Prostate gland (tissue), 2 donors: ENCODE data around the gene CARS2. TPM values are rescaled to one million over a fixed set of nuclear protein-coding genes. Genes with fewer than 3 reads are reported as not detected.
"Not testable (repeated sequence)": the region's sequence is repeated elsewhere in the genome, so short reads cannot be mapped to it uniquely, and the experiment has no call there.

Source experiments
- DNase-seq: peaks from one replicate; pipeline ENCODE4 v3.0.0-alpha.2; 2019; ENCODE audit warnings: low spot score
- H3K27ac ChIP-seq, 2 donors: fragments of 200-600 bp; sonication (generic); 2 replicates each; pipeline ENCODE4 v1.5.1; 2017 to 2019
- H3K27me3 ChIP-seq: fragments of 200-600 bp; sonication (generic); replicated peaks from 2 replicates; pipeline ENCODE4 v1.5.1; 2019; ENCODE audit not compliant: insufficient read depth
- H3K36me3 ChIP-seq, 2 donors: fragments of 200-600 bp; sonication (generic); 1 replicate in 1 of 2; 2 replicates in 1 of 2; pipeline versions ENCODE4 v1.5.1 to v1.8.1; 2017 to 2019
- H3K4me1 ChIP-seq: fragments of 200-600 bp; sonication (generic); replicated peaks from 2 replicates; pipeline ENCODE4 v1.5.1; 2019
- H3K4me3 ChIP-seq, 2 donors: fragments of 200-600 bp; sonication (generic); 2 replicates each; pipeline ENCODE4 v1.5.1; 2017 to 2019
- H3K9me3 ChIP-seq: fragments of 200-600 bp; sonication (generic); 2 replicates; pipeline ENCODE4 v1.5.1; 2017
- POLR2A ChIP-seq: fragments of 450-650 bp; IDR thresholded peaks from one replicate; pipeline ENCODE4 v1.6.1; 2016; ENCODE audit warnings: antibody characterized with exemption, mild to moderate bottlenecking
- POLR2AphosphoS5 ChIP-seq: sonication (generic); formaldehyde crosslinking; IDR thresholded peaks from one replicate; pipeline ENCODE4 v1.6.1; 2017; ENCODE audit warnings: antibody characterized with exemption
- WGBS: methylation state at CpG from one replicate; pipeline ENCODE4 v1.1.5; 2018; 5-methylcytosine and 5-hydroxymethylcytosine counted together
- intact Hi-C: fragments of 100-400 bp; cut with DNase I; formaldehyde crosslinking; loops from one replicate; pipeline ENCODE4 v1.14.2; 2022
- total RNA-seq, 2 donors: library from RNA; depleted of rRNA; stranded (reverse); fragments of >200 nt; gene quantifications; one replicate each; pipeline ENCODE4 v1.1.0, GENCODE V29; 2016
- TF ChIP-seq, protein P1 (sequence below), 4 experiments: fragments of 200-600 bp in 2 of 4; fragments of 450-650 bp in 2 of 4; sonication (generic) in 2 of 4; IDR thresholded peaks; 1 replicate in 3 of 4; 2 replicates in 1 of 4; pipeline ENCODE4 v1.5.1; 2016 to 2019; ENCODE audit warnings: antibody characterized with exemption in 4 of 4, mild to moderate bottlenecking in 2 of 4, moderate library complexity in 2 of 4

Gene CARS2
- total RNA-seq, 2 donors from 2014 or later: 40.5 to 85.5 TPM

GRCh38 chr13:110663491-110663890 is 42.4 kb downstream of the CARS2 start:
- H3K4me1 ChIP-seq: no peaks in the 10 kb centered on the region
- TF ChIP-seq, protein P1, sequence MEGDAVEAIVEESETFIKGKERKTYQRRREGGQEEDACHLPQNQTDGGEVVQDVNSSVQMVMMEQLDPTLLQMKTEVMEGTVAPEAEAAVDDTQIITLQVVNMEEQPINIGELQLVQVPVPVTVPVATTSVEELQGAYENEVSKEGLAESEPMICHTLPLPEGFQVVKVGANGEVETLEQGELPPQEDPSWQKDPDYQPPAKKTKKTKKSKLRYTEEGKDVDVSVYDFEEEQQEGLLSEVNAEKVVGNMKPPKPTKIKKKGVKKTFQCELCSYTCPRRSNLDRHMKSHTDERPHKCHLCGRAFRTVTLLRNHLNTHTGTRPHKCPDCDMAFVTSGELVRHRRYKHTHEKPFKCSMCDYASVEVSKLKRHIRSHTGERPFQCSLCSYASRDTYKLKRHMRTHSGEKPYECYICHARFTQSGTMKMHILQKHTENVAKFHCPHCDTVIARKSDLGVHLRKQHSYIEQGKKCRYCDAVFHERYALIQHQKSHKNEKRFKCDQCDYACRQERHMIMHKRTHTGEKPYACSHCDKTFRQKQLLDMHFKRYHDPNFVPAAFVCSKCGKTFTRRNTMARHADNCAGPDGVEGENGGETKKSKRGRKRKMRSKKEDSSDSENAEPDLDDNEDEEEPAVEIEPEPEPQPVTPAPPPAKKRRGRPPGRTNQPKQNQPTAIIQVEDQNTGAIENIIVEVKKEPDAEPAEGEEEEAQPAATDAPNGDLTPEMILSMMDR (IDR thresholded peaks at IDR 0.05): no peak
- no peak for TF ChIP-seq POLR2A
- no peak for TF ChIP-seq POLR2AphosphoS5
- no peaks in the 10 kb centered on the region for H3K27me3 ChIP-seq
- DNase-seq: no peak
- no peak overlapping the region for H3K27ac ChIP-seq
- 82% methylated on average over 7 of the region's 7 CpGs for WGBS
- intact Hi-C loops: no loop called here
- H3K9me3 ChIP-seq: no peaks in the 10 kb centered on the region
- no peak overlapping the region for H3K4me3 ChIP-seq
- no peaks in the 10 kb centered on the region for H3K36me3 ChIP-seq

GRCh38 chr13:110662777-110663443 is 43.0 kb downstream of the CARS2 start:
- Histone ChIP-seq H3K36me3 (no peaks in the 10 kb centered on the region), H3K4me3 (no peak overlapping the region), H3K27ac (no peak overlapping the region), H3K9me3 (no peaks in the 10 kb centered on the region), H3K27me3 (no peaks in the 10 kb centered on the region), H3K4me1 (no peaks in the 10 kb centered on the region)
- TF ChIP-seq POLR2AphosphoS5 (no peak), POLR2A (no peak)
- TF ChIP-seq, protein P1 (IDR thresholded peaks at IDR 0.05): no peak
- WGBS: 93% methylated on average over 16 of the region's 16 CpGs
- intact Hi-C loops: no loop called here
- no peak for DNase-seq

GRCh38 chr13:110662091-110662490 is 43.8 kb downstream of the CARS2 start:
- TF ChIP-seq POLR2A: no peak
- TF ChIP-seq, protein P1 (IDR thresholded peaks at IDR 0.05): no peak
- TF ChIP-seq POLR2AphosphoS5: no peak
- H3K27ac ChIP-seq: no peak overlapping the region
- WGBS: 97% methylated on average over 25 of the region's 25 CpGs
- no peaks in the 10 kb centered on the region for H3K36me3 ChIP-seq
- no peaks in the 10 kb centered on the region for H3K9me3 ChIP-seq
- H3K4me3 ChIP-seq: no peak overlapping the region
- intact Hi-C loops: no loop called here
- no peak for DNase-seq
- no peaks in the 10 kb centered on the region for H3K4me1 ChIP-seq
- no peaks in the 10 kb centered on the region for H3K27me3 ChIP-seq

- no peaks in the 10 kb centered on the region for H3K27me3 ChIP-seq
- 96% methylated on average over 3 of the region's 3 CpGs for WGBS
- H3K36me3 ChIP-seq: no peaks in the 10 kb centered on the region
- no peaks in the 10 kb centered on the region for H3K4me1 ChIP-seq
- H3K4me3 ChIP-seq: no peak overlapping the region
- no peak overlapping the region for H3K27ac ChIP-seq
- no peak for DNase-seq
- intact Hi-C loops: no loop called here
- no peak for TF ChIP-seq POLR2AphosphoS5
- no peaks in the 10 kb centered on the region for H3K9me3 ChIP-seq
These were observed 44.7 kb downstream of the CARS2 start for GRCh38 chr13:110661256-110661655.

- DNase-seq, H3K4me1 ChIP-seq, H3K4me3 ChIP-seq, H3K9me3 ChIP-seq, H3K36me3 ChIP-seq, H3K27ac ChIP-seq, intact Hi-C loops, H3K27me3 ChIP-seq: not testable (repeated sequence)
- WGBS: 91% methylated on average over 6 of the region's 6 CpGs
These were observed 47.6 kb downstream of the CARS2 start for GRCh38 chr13:110658218-110658911.

GRCh38 chr13:110657196-110657595 is 48.7 kb downstream of the CARS2 start:
- no peak for DNase-seq
- no peak overlapping the region for H3K4me3 ChIP-seq
- 95% methylated on average over 7 of the region's 7 CpGs for WGBS
- no peak overlapping the region for H3K27ac ChIP-seq
- TF ChIP-seq, protein P1 (IDR thresholded peaks at IDR 0.05): no peak
- TF ChIP-seq POLR2AphosphoS5 (no peak), POLR2A (no peak)
- H3K36me3 ChIP-seq: no peaks in the 10 kb centered on the region
- no peaks in the 10 kb centered on the region for H3K9me3 ChIP-seq
- H3K4me1 ChIP-seq: no peaks in the 10 kb centered on the region
- no peaks in the 10 kb centered on the region for H3K27me3 ChIP-seq
- intact Hi-C loops: no loop called here
